ENCODE measurements around the gene MTMR4. TPM values are rescaled to one million over a fixed set of nuclear protein-coding genes. Genes with fewer than 3 reads are reported as not detected.
A peak's percentile ranks its signal among the peaks of the same experiment; 100 is the strongest.
"Not testable (repeated sequence)": the region's sequence is repeated elsewhere in the genome, so short reads cannot be mapped to it uniquely, and the experiment has no call there.

The MTMR4 gene
- total and polyA plus RNA-seq, 3 experiments from 2014 or later, result 23.3 to 91.8 (median 90.2) TPM

- H3K4me3 Mint-ChIP-seq; CTCF ChIA-PET; H3K4me3 ChIP-seq (ENCODE audit: low read length); H3K9me3 ChIP-seq (ENCODE audit: low read length); DNase-seq; H3K27me3 Mint-ChIP-seq; H3K4me1 Mint-ChIP-seq; H3K27ac ChIP-seq (ENCODE audit: low read depth, low read length); POLR2A ChIA-PET; H3K4me1 ChIP-seq (ENCODE audit: insufficient read depth, low read length); H3K27ac Mint-ChIP-seq; H3K27me3 ChIP-seq (ENCODE audit: insufficient read depth, low read length, poor library complexity, severe bottlenecking); H3K9me3 Mint-ChIP-seq: not testable (repeated sequence)
- H3K36me3 Mint-ChIP-seq, result peaks cover 7 to 77% (median 20%) of the 10 kb centered on the region in 3 donors
- H3K36me3 ChIP-seq (ENCODE audit: insufficient read depth, low read length), result peaks cover 49% of the 10 kb centered on the region
These were observed 11.3 kb downstream of the MTMR4 start for GRCh38 chr17:58503134-58503533.

- H3K4me3 Mint-ChIP-seq, result no peak overlapping the region
- H3K4me1 Mint-ChIP-seq, result peaks cover 4 to 13% (median 4%) of the 10 kb centered on the region in 3 donors
- no peaks in the 10 kb centered on the region for H3K27me3 Mint-ChIP-seq
- Histone ChIP-seq H3K27ac (ENCODE audit: low read depth, low read length) (no peak overlapping the region), H3K4me1 (ENCODE audit: insufficient read depth, low read length) (no peaks in the 10 kb centered on the region), H3K36me3 (ENCODE audit: insufficient read depth, low read length) (peaks cover 48% of the 10 kb centered on the region), H3K4me3 (ENCODE audit: low read length) (no peak overlapping the region), H3K27me3 (ENCODE audit: insufficient read depth, low read length, poor library complexity, severe bottlenecking) (no peaks in the 10 kb centered on the region), H3K9me3 (ENCODE audit: low read length) (no peaks in the 10 kb centered on the region)
- DNase-seq, result no peak
- ChIA-PET CTCF (interaction anchor here (1.0 kb wide), 1 partner anchor 14 kb away, joined by 5 read pairs; the partner anchor contains the start of gene HSF5), POLR2A (interaction anchor here (0.7 kb wide), 1 partner anchor 169 kb away, joined by 8 read pairs; no protein-coding TSS in a partner anchor)
- no peaks in the 10 kb centered on the region for H3K9me3 Mint-ChIP-seq
- no peak overlapping the region for H3K27ac Mint-ChIP-seq
- peaks cover 4 to 76% (median 18%) of the 10 kb centered on the region in 3 donors for H3K36me3 Mint-ChIP-seq
These were observed 13.0 kb downstream of the MTMR4 start for GRCh38 chr17:58501451-58501850.

GRCh38 chr17:58498177-58498828, 16.1 kb downstream of the MTMR4 start:
- no peak for DNase-seq
- Mint-ChIP-seq H3K4me3 (no peak overlapping the region), H3K4me1 (peaks cover 4 to 13% (median 4%) of the 10 kb centered on the region in 3 donors), H3K27ac (peak overlapping the region in 2 of 8 donors; percentile 69 to 83), H3K9me3 (no peaks in the 10 kb centered on the region), H3K36me3 (peaks cover 13 to 76% (median 20%) of the 10 kb centered on the region in 3 donors), H3K27me3 (no peaks in the 10 kb centered on the region)
- no peaks in the 10 kb centered on the region for H3K4me1 ChIP-seq (ENCODE audit: insufficient read depth, low read length)
- no peaks in the 10 kb centered on the region for H3K27me3 ChIP-seq (ENCODE audit: insufficient read depth, low read length, poor library complexity, severe bottlenecking)
- no peak overlapping the region for H3K4me3 ChIP-seq (ENCODE audit: low read length)
- CTCF ChIA-PET, result interaction anchor here (1.5 to 4.2 kb wide), 2 partner anchors 11 to 154 kb away, joined by 4 to 14 read pairs; partner anchors contain the start of gene HSF5
- peaks cover 58% of the 10 kb centered on the region for H3K36me3 ChIP-seq (ENCODE audit: insufficient read depth, low read length)
- H3K27ac ChIP-seq (ENCODE audit: low read depth, low read length), result no peak overlapping the region
- POLR2A ChIA-PET, result interaction anchor here (0.6 kb wide), 1 partner anchor 147 kb away, joined by 6 read pairs; no protein-coding TSS in a partner anchor
- no peaks in the 10 kb centered on the region for H3K9me3 ChIP-seq (ENCODE audit: low read length)

- peak overlapping the region; percentile 15 for H3K27ac ChIP-seq (ENCODE audit: low read depth, low read length)
- Mint-ChIP-seq H3K27me3 (no peaks in the 10 kb centered on the region), H3K4me3 (no peak overlapping the region), H3K4me1 (peaks cover 3 to 11% (median 3%) of the 10 kb centered on the region in 3 donors), H3K27ac (no peak overlapping the region), H3K36me3 (peaks cover 8 to 87% (median 26%) of the 10 kb centered on the region in 3 donors), H3K9me3 (no peaks in the 10 kb centered on the region)
- H3K9me3 ChIP-seq (ENCODE audit: low read length), result no peaks in the 10 kb centered on the region
- ChIA-PET CTCF (interaction anchor here (0.7 kb wide), 1 partner anchor 150 kb away, joined by 3 read pairs; no protein-coding TSS in a partner anchor), POLR2A (no interaction called here)
- H3K4me1 ChIP-seq (ENCODE audit: insufficient read depth, low read length), result no peaks in the 10 kb centered on the region
- H3K27me3 ChIP-seq (ENCODE audit: insufficient read depth, low read length, poor library complexity, severe bottlenecking), result no peaks in the 10 kb centered on the region
- no peak overlapping the region for H3K4me3 ChIP-seq (ENCODE audit: low read length)
- H3K36me3 ChIP-seq (ENCODE audit: insufficient read depth, low read length), result peaks cover 65% of the 10 kb centered on the region
- DNase-seq, result no peak
These were observed 20.9 kb downstream of the MTMR4 start for GRCh38 chr17:58493506-58493905.

GRCh38 chr17:58492238-58493121, 22.0 kb downstream of the MTMR4 start:
- Histone ChIP-seq H3K36me3 (ENCODE audit: insufficient read depth, low read length) (peaks cover 62% of the 10 kb centered on the region), H3K4me1 (ENCODE audit: insufficient read depth, low read length) (no peaks in the 10 kb centered on the region), H3K9me3 (ENCODE audit: low read length) (no peaks in the 10 kb centered on the region), H3K4me3 (ENCODE audit: low read length) (no peak overlapping the region), H3K27ac (ENCODE audit: low read depth, low read length) (peak overlapping the region; percentile 15), H3K27me3 (ENCODE audit: insufficient read depth, low read length, poor library complexity, severe bottlenecking) (no peaks in the 10 kb centered on the region)
- no peak for DNase-seq
- Mint-ChIP-seq H3K9me3 (no peaks in the 10 kb centered on the region), H3K27me3 (no peaks in the 10 kb centered on the region), H3K36me3 (peaks cover 8 to 80% (median 26%) of the 10 kb centered on the region in 3 donors), H3K27ac (peak overlapping the region in 1 of 8 donors; percentile 82), H3K4me3 (no peak overlapping the region), H3K4me1 (peaks cover 3 to 8% (median 4%) of the 10 kb centered on the region in 3 donors)
- ChIA-PET CTCF (interaction anchor here (0.7 kb wide), 1 partner anchor 149 kb away, joined by 3 read pairs; no protein-coding TSS in a partner anchor), POLR2A (no interaction called here)

- H3K36me3 ChIP-seq (ENCODE audit: insufficient read depth, low read length), result peaks cover 56% of the 10 kb centered on the region
- Mint-ChIP-seq H3K27ac (peak overlapping the region in 1 of 8 donors; percentile 61), H3K27me3 (no peaks in the 10 kb centered on the region), H3K4me3 (no peak overlapping the region), H3K9me3 (no peaks in the 10 kb centered on the region), H3K36me3 (peaks cover 8 to 72% (median 23%) of the 10 kb centered on the region in 3 donors), H3K4me1 (peaks cover 4 to 8% (median 5%) of the 10 kb centered on the region in 3 donors)
- no peak overlapping the region for H3K4me3 ChIP-seq (ENCODE audit: low read length)
- no peaks in the 10 kb centered on the region for H3K27me3 ChIP-seq (ENCODE audit: insufficient read depth, low read length, poor library complexity, severe bottlenecking)
- H3K27ac ChIP-seq (ENCODE audit: low read depth, low read length), result no peak overlapping the region
- DNase-seq, result no peak
- no peaks in the 10 kb centered on the region for H3K9me3 ChIP-seq (ENCODE audit: low read length)
- CTCF ChIA-PET, result no interaction called here
- POLR2A ChIA-PET, result no interaction called here
- H3K4me1 ChIP-seq (ENCODE audit: insufficient read depth, low read length), result peaks cover 5% of the 10 kb centered on the region
These were observed 22.9 kb downstream of the MTMR4 start for GRCh38 chr17:58491510-58492045.

GRCh38 chr17:58488428-58488890, 26.0 kb downstream of the MTMR4 start:
- peaks cover 5% of the 10 kb centered on the region for H3K4me1 ChIP-seq (ENCODE audit: insufficient read depth, low read length)

More at GRCh38 chr17:58488428-58488890, 26.0 kb downstream of the MTMR4 start:
- CTCF ChIA-PET, result interaction anchor here (0.7 to 2.3 kb wide), 23 partner anchors 9 to 489 kb away, joined by 3 to 23 read pairs (median 4); partner anchors contain the start of genes RNF43 and SUPT4H1
- Histone ChIP-seq H3K36me3 (ENCODE audit: insufficient read depth, low read length) (peaks cover 29% of the 10 kb centered on the region), H3K9me3 (ENCODE audit: low read length) (no peaks in the 10 kb centered on the region), H3K27me3 (ENCODE audit: insufficient read depth, low read length, poor library complexity, severe bottlenecking) (no peaks in the 10 kb centered on the region), H3K4me3 (ENCODE audit: low read length) (no peak overlapping the region), H3K27ac (ENCODE audit: low read depth, low read length) (no peak overlapping the region)
- peaks cover 8 to 14% (median 13%) of the 10 kb centered on the region in 3 donors for H3K4me1 Mint-ChIP-seq
- H3K9me3 Mint-ChIP-seq, result no peaks in the 10 kb centered on the region
- H3K4me3 Mint-ChIP-seq, result peak overlapping the region in 6 of 7 donors; percentile 53 to 71 (median 63)
- POLR2A ChIA-PET, result interaction anchor here (0.6 to 1.6 kb wide), 7 partner anchors 27 to 1199 kb away, joined by 3 to 13 read pairs (median 6); partner anchors contain the start of gene SUPT4H1
- no peaks in the 10 kb centered on the region for H3K27me3 Mint-ChIP-seq
- H3K27ac Mint-ChIP-seq, result peak overlapping the region in 2 of 8 donors; percentile 7 to 63
- no peak for DNase-seq
- H3K36me3 Mint-ChIP-seq, result peaks cover 0 to 43% (median 11%) of the 10 kb centered on the region in 3 donors
